ENCODE results near the gene PXK.

The PXK gene

GRCh38 chr3:58296269-58296668, 36.4 kb upstream of the PXK start:
- Histone ChIP-seq H3K9me3 (ENCODE audit: control insufficient read depth, insufficient read depth, low read depth, low read length) (no peaks in the 10 kb centered on the region), H3K27ac (ENCODE audit: extremely low read depth, low read depth, low read length) (no peak overlapping the region), H3K4me3 (ENCODE audit: low read depth, low read length) (no peak overlapping the region), H3K4me1 (ENCODE audit: control insufficient read depth, insufficient read depth, low read length) (no peaks in the 10 kb centered on the region), H3K36me3 (ENCODE audit: control insufficient read depth in 2 of 2, insufficient read depth in 1 of 2, low read length in 2 of 2) (no peaks in the 10 kb centered on the region; a peak in 1 of 3 replicates)
- POLR2A ChIA-PET, result interaction anchor here (0.6 kb wide), 1 partner anchor 9 kb away, joined by 3 read pairs; the partner anchor contains the start of gene RPP14
- CTCF ChIA-PET, result interaction anchor here (0.7 to 6.1 kb wide), 3 partner anchors 9 to 118 kb away, joined by 3 to 55 read pairs (median 6); partner anchors contain the start of gene RPP14
- no peak for TF ChIP-seq ZNF335 (tag by site-specific recombination; conservative IDR thresholded peaks at IDR 0.05)
- no peak for TF ChIP-seq SP7 (tag by site-specific recombination; IDR thresholded peaks at IDR 0.05)
- TF ChIP-seq, protein P1, sequence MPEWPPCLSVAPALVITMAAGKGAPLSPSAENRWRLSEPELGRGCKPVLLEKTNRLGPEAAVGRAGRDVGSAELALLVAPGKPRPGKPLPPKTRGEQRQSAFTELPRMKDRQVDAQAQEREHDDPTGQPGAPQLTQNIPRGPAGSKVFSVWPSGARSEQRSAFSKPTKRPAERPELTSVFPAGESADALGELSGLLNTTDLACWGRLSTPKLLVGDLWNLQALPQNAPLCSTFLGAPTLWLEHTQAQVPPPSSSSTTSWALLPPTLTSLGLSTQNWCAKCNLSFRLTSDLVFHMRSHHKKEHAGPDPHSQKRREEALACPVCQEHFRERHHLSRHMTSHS (tag by site-specific recombination; IDR thresholded peaks at IDR 0.05), result no peak
- TF ChIP-seq ZFP37 (tag by site-specific recombination; IDR thresholded peaks at IDR 0.05), result no peak
- TF ChIP-seq ZNF510 (tag by site-specific recombination; IDR thresholded peaks at IDR 0.05; ENCODE audit: insufficient replicate concordance), result no peak
- TF ChIP-seq, protein P2, sequence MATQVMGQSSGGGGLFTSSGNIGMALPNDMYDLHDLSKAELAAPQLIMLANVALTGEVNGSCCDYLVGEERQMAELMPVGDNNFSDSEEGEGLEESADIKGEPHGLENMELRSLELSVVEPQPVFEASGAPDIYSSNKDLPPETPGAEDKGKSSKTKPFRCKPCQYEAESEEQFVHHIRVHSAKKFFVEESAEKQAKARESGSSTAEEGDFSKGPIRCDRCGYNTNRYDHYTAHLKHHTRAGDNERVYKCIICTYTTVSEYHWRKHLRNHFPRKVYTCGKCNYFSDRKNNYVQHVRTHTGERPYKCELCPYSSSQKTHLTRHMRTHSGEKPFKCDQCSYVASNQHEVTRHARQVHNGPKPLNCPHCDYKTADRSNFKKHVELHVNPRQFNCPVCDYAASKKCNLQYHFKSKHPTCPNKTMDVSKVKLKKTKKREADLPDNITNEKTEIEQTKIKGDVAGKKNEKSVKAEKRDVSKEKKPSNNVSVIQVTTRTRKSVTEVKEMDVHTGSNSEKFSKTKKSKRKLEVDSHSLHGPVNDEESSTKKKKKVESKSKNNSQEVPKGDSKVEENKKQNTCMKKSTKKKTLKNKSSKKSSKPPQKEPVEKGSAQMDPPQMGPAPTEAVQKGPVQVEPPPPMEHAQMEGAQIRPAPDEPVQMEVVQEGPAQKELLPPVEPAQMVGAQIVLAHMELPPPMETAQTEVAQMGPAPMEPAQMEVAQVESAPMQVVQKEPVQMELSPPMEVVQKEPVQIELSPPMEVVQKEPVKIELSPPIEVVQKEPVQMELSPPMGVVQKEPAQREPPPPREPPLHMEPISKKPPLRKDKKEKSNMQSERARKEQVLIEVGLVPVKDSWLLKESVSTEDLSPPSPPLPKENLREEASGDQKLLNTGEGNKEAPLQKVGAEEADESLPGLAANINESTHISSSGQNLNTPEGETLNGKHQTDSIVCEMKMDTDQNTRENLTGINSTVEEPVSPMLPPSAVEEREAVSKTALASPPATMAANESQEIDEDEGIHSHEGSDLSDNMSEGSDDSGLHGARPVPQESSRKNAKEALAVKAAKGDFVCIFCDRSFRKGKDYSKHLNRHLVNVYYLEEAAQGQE (tag by site-specific recombination; IDR thresholded peaks at IDR 0.05), result no peak
- TF ChIP-seq HOXA7 (CRISPR knock-in tag; IDR thresholded peaks at IDR 0.05; ENCODE audit: borderline replicate concordance), result no peak
- TF ChIP-seq ZNF664 (tag by site-specific recombination; IDR thresholded peaks at IDR 0.05), result no peak
- no peak for TF ChIP-seq ZNF843 (tag by site-specific recombination; IDR thresholded peaks at IDR 0.05)
- TF ChIP-seq, protein P3, sequence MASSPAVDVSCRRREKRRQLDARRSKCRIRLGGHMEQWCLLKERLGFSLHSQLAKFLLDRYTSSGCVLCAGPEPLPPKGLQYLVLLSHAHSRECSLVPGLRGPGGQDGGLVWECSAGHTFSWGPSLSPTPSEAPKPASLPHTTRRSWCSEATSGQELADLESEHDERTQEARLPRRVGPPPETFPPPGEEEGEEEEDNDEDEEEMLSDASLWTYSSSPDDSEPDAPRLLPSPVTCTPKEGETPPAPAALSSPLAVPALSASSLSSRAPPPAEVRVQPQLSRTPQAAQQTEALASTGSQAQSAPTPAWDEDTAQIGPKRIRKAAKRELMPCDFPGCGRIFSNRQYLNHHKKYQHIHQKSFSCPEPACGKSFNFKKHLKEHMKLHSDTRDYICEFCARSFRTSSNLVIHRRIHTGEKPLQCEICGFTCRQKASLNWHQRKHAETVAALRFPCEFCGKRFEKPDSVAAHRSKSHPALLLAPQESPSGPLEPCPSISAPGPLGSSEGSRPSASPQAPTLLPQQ (tag by site-specific recombination; IDR thresholded peaks at IDR 0.05), result no peak
- TF ChIP-seq ZNF501 (tag by site-specific recombination; IDR thresholded peaks at IDR 0.05), result no peak
- TF ChIP-seq FEZF1 (tag by site-specific recombination; IDR thresholded peaks at IDR 0.05), result no peak

DNA sequence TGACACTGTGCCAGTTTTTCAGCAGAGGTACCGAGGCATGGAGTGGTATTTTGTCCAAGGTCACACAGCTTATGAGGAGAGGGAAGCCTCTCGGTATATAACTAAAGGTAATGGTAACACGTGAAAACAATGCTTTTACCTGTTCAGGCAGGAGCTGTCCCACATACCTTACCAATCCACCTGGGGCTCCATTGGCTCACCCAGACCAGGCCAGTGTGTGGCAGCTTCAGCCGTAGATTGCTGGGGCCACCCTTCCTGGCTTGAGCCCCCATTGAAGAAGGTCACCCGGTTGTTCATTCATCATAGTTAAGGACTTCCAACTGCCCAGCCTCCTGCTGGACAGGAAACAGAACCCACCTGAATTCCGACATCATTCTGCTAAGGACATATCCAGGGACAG, 35.8 kb upstream of the PXK start:
- no peaks in the 10 kb centered on the region; a peak in 1 of 3 replicates for H3K36me3 ChIP-seq (ENCODE audit: control insufficient read depth in 2 of 2, insufficient read depth in 1 of 2, low read length in 2 of 2)
- no peaks in the 10 kb centered on the region for H3K4me1 ChIP-seq (ENCODE audit: control insufficient read depth, insufficient read depth, low read length)
- H3K4me3 ChIP-seq (ENCODE audit: low read depth, low read length), result no peak overlapping the region
- POLR2A ChIA-PET, result interaction anchor here (0.6 kb wide), 1 partner anchor 9 kb away, joined by 3 read pairs; the partner anchor contains the start of gene RPP14
- no peak overlapping the region for H3K27ac ChIP-seq (ENCODE audit: extremely low read depth, low read depth, low read length)
- H3K9me3 ChIP-seq (ENCODE audit: control insufficient read depth, insufficient read depth, low read depth, low read length), result no peaks in the 10 kb centered on the region
- CTCF ChIA-PET, result interaction anchor here (0.7 to 6.1 kb wide), 2 partner anchors 9 to 109 kb away, joined by 3 to 55 read pairs; partner anchors contain the start of gene RPP14
- TF ChIP-seq ZBTB17 (tag by site-specific recombination; IDR thresholded peaks at IDR 0.05) (no peak), ZNF404 (tag by site-specific recombination; IDR thresholded peaks at IDR 0.05) (no peak), ZFP3 (tag by site-specific recombination; IDR thresholded peaks at IDR 0.05; ENCODE audit: low read depth) (no peak), TRIM28 (IDR thresholded peaks at IDR 0.05; ENCODE audit: borderline replicate concordance, low read length) (no peak)

DNA sequence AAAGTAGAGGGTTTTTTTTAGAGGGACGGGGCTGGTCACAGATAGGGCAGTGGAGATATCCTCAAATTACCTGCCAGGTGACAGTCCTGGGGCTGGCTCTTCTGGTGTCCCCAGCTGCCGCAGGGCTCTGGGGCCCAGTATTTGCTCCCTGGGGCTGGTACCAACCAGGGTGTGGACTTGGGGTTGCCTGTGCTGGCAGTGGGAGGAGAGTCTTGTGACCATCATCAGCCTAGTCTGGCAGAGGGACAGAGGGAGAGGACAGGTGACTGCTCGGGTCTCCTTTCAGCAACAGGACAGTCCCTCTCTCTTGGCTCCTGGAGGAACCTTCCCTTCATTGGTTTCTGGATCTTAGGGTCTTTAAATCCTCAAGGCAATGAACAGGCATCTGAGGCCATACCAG, 34.5 kb upstream of the PXK start:
- ChIA-PET CTCF (interaction anchor here (6.1 kb wide), 1 partner anchor 111 kb away, joined by 55 read pairs; no protein-coding TSS in a partner anchor), POLR2A (interaction anchor here (0.5 to 0.6 kb wide), 2 partner anchors 12 to 583 kb away, joined by 3 to 5 read pairs; no protein-coding TSS in a partner anchor)
- no peaks in the 10 kb centered on the region for H3K9me3 ChIP-seq (ENCODE audit: control insufficient read depth, insufficient read depth, low read depth, low read length)
- no peak for TF ChIP-seq ZNF670 (tag by site-specific recombination; IDR thresholded peaks at IDR 0.05; ENCODE audit: low read depth)
- TF ChIP-seq, protein P4, sequence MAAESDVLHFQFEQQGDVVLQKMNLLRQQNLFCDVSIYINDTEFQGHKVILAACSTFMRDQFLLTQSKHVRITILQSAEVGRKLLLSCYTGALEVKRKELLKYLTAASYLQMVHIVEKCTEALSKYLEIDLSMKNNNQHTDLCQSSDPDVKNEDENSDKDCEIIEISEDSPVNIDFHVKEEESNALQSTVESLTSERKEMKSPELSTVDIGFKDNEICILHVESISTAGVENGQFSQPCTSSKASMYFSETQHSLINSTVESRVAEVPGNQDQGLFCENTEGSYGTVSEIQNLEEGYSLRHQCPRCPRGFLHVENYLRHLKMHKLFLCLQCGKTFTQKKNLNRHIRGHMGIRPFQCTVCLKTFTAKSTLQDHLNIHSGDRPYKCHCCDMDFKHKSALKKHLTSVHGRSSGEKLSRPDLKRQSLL (tag by site-specific recombination; IDR thresholded peaks at IDR 0.05), result no peak
- TF ChIP-seq ZNF600 (tag by site-specific recombination; IDR thresholded peaks at IDR 0.05), result no peak
- TF ChIP-seq ZNF585B (tag by site-specific recombination; IDR thresholded peaks at IDR 0.05), result no peak
- TF ChIP-seq, protein P2 (tag by site-specific recombination; IDR thresholded peaks at IDR 0.05), result no peak
- no peak for TF ChIP-seq ZNF132 (tag by site-specific recombination; IDR thresholded peaks at IDR 0.05; ENCODE audit: borderline replicate concordance)

More for the DNA sequence above, 34.5 kb upstream of the PXK start:
- no peak overlapping the region for H3K27ac ChIP-seq (ENCODE audit: extremely low read depth, low read depth, low read length)
- no peaks in the 10 kb centered on the region; a peak in 1 of 3 replicates for H3K36me3 ChIP-seq (ENCODE audit: control insufficient read depth in 2 of 2, insufficient read depth in 1 of 2, low read length in 2 of 2)
- no peaks in the 10 kb centered on the region for H3K4me1 ChIP-seq (ENCODE audit: control insufficient read depth, insufficient read depth, low read length)
- no peak overlapping the region for H3K4me3 ChIP-seq (ENCODE audit: low read depth, low read length)

All from HEK293 (cell line).